Embryonic facial prominence (tissue), 1 donor: ENCODE measurements around the gene UCN.
"Not testable (repeated sequence)": the region's sequence is repeated elsewhere in the genome, so short reads cannot be mapped to it uniquely, and the experiment has no call there.

Source experiments
- DNase-seq: peaks from one replicate; pipeline ENCODE4 v3.0.0-alpha.2; 2016; ENCODE audit errors: extremely low spot score

Gene UCN

GRCh38 chr2:27308359-27308881 is at the start of gene UCN:
Gene UCN, minus strand, starts transcription at chr2:27308445. Its CDS starts 550 bp downstream, at chr2:27307895.
- no peak for DNase-seq

GRCh38 chr2:27356382-27357181 is 48.3 kb upstream of the UCN start, which contains the start of gene GTF3C2:
Gene GTF3C2, minus strand, starts transcription at chr2:27356764. Its CDS starts 13,210 bp downstream, at chr2:27343554.
- peak; percentile 94 for DNase-seq

- no peak for DNase-seq
Measured at GRCh38 chr2:27356056-27356381, 47.8 kb upstream of the UCN start.

GRCh38 chr2:27354597-27354927 is 46.3 kb upstream of the UCN start:
- no peak for DNase-seq

- DNase-seq: no peak
Measured at GRCh38 chr2:27353762-27354596, 45.7 kb upstream of the UCN start.

GRCh38 chr2:27353386-27353761 is 45.1 kb upstream of the UCN start:
- not testable (repeated sequence) for DNase-seq

GRCh38 chr2:27351802-27352598 is 43.8 kb upstream of the UCN start:
- DNase-seq: no peak

- no peak for DNase-seq
Measured at GRCh38 chr2:27350106-27350693, 42.0 kb upstream of the UCN start.

- DNase-seq: no peak
Measured at GRCh38 chr2:27347641-27348040, 39.4 kb upstream of the UCN start.

GRCh38 chr2:27336173-27336572 is 27.9 kb upstream of the UCN start:
- no peak for DNase-seq

- DNase-seq: no peak
Measured at GRCh38 chr2:27335311-27335710, 27.1 kb upstream of the UCN start.

GRCh38 chr2:27324720-27325119 is 16.5 kb upstream of the UCN start:
- DNase-seq: no peak

GRCh38 chr2:27323596-27324285 is 15.5 kb upstream of the UCN start:
- no peak for DNase-seq

- DNase-seq: peak; percentile 89
Measured at GRCh38 chr2:27322766-27323595, 14.7 kb upstream of the UCN start, which contains the start of gene MPV17. Gene MPV17, minus strand, starts transcription at chr2:27323097. Its CDS starts 580 bp downstream, at chr2:27322517.

GRCh38 chr2:27322301-27322765 is 14.1 kb upstream of the UCN start:
- DNase-seq: no peak

- no peak for DNase-seq
Measured at GRCh38 chr2:27320958-27321543, 12.8 kb upstream of the UCN start.

- DNase-seq: not testable (repeated sequence)
Measured at GRCh38 chr2:27319839-27320238, 11.6 kb upstream of the UCN start.

GRCh38 chr2:27316655-27317412 is 8.6 kb upstream of the UCN start:
- no peak for DNase-seq

GRCh38 chr2:27315122-27315521 is 6.9 kb upstream of the UCN start:
- DNase-seq: no peak
